Naive thymus-derived CD4-positive, alpha-beta T cell (primary cell): ENCODE measurements around the gene DDI2. TPM values are rescaled to one million over a fixed set of nuclear protein-coding genes. Genes with fewer than 3 reads are reported as not detected.

Experiments
- ATAC-seq: fragments of 150-1000 bp; cut with Tn5 transposase; 2 replicates; pipeline ENCODE4 v1.10.0; 2021; ENCODE audit warnings: mild to moderate bottlenecking, moderate library complexity
- CTCF ChIA-PET: fragments of 350-600 bp; sonication (Branson Sonifier 250); formaldehyde crosslinking; loops from one replicate; lab custom pipeline; 2021; ENCODE audit warnings: antibody characterized with exemption; lab: Charles Lee
- POLR2A ChIA-PET: fragments of 350-600 bp; sonication (Branson Sonifier 250); formaldehyde crosslinking; loops from one replicate; lab custom pipeline; 2021; ENCODE audit warnings: antibody characterized with exemption, inconsistent platforms; lab: Charles Lee
- DNase-seq, 9 donors: peaks; one replicate each; pipeline versions ENCODE4 v3.0.0 to v3.0.0-alpha.2; 2020 to 2022; ENCODE audit warnings: mixed read lengths in 1 of 9
- H3K27ac ChIP-seq: one replicate; pipeline ENCODE4 v1.7.0; 2013; ENCODE audit warnings: mild to moderate bottlenecking, low read depth, low read length, moderate library complexity
- H3K27me3 ChIP-seq, 2 donors: one replicate each; pipeline ENCODE4 v1.7.0; 2013; ENCODE audit warnings: low read length in 2 of 2, mild to moderate bottlenecking in 2 of 2, moderate library complexity in 2 of 2; ENCODE audit not compliant: control insufficient read depth in 2 of 2, insufficient read depth in 2 of 2
- H3K36me3 ChIP-seq, 3 experiments: 1 replicate in 2 of 3; 2 replicates in 1 of 3; pipeline ENCODE4 v1.7.0; 2013; ENCODE audit warnings: low read length in 3 of 3, mild to moderate bottlenecking in 3 of 3, moderate library complexity in 1 of 3; ENCODE audit not compliant: insufficient read depth in 3 of 3, control insufficient read depth in 2 of 3
- H3K4me1 ChIP-seq, 2 donors: one replicate each; pipeline ENCODE4 v1.7.0; 2013; ENCODE audit warnings: low read length in 2 of 2, mild to moderate bottlenecking in 2 of 2, moderate library complexity in 1 of 2; ENCODE audit not compliant: control insufficient read depth in 2 of 2, insufficient read depth in 2 of 2
- H3K4me3 ChIP-seq: 2 replicates; pipeline ENCODE4 v1.7.0; 2013; ENCODE audit warnings: mild to moderate bottlenecking, low read length
- H3K9me3 ChIP-seq, 3 experiments: 1 replicate in 2 of 3; 2 replicates in 1 of 3; pipeline ENCODE4 v1.7.0; 2013; ENCODE audit warnings: low read length in 3 of 3; ENCODE audit not compliant: control insufficient read depth in 2 of 3
- H3K27ac Mint-ChIP-seq, 9 donors: one replicate each; pipeline ENCODE4 v1.8.0; 2020 to 2022; ENCODE audit warnings: mixed read lengths in 9 of 9, mild to moderate bottlenecking in 8 of 9, moderate library complexity in 5 of 9, inconsistent platforms in 2 of 9
- H3K27me3 Mint-ChIP-seq, 5 donors: one replicate each; pipeline ENCODE4 v1.8.0; 2021 to 2022; ENCODE audit warnings: mixed read lengths in 5 of 5, mild to moderate bottlenecking in 1 of 5
- H3K36me3 Mint-ChIP-seq, 5 donors: one replicate each; pipeline ENCODE4 v1.8.0; 2020 to 2022; ENCODE audit warnings: mixed read lengths in 5 of 5, mild to moderate bottlenecking in 3 of 5, inconsistent platforms in 1 of 5
- H3K4me1 Mint-ChIP-seq, 7 donors: one replicate each; pipeline ENCODE4 v1.8.0; 2020 to 2022; ENCODE audit warnings: mixed read lengths in 7 of 7, mild to moderate bottlenecking in 3 of 7, inconsistent platforms in 1 of 7
- H3K4me3 Mint-ChIP-seq, 10 donors: one replicate each; pipeline ENCODE4 v1.8.0; 2020 to 2022; ENCODE audit warnings: mild to moderate bottlenecking in 10 of 10, mixed read lengths in 10 of 10, moderate library complexity in 6 of 10, inconsistent platforms in 2 of 10
- H3K9me3 Mint-ChIP-seq, 11 donors: one replicate each; pipeline ENCODE4 v1.8.0; 2020 to 2022; ENCODE audit warnings: mixed read lengths in 11 of 11, mild to moderate bottlenecking in 4 of 11, inconsistent platforms in 1 of 11, moderate library complexity in 1 of 11
- intact Hi-C, 2 donors: fragments of 100-400 bp; cut with micrococcal nuclease; formaldehyde crosslinking; loops; one replicate each; pipeline ENCODE4 v1.15.1; 2023
- polyA plus RNA-seq, 2 donors: library from polyadenylated mRNA; unstranded; fragments of 300-500 nt; fragmentation: Illumina TruSeq; gene quantifications; one replicate each; pipeline ENCODE4 v1.2.3, GENCODE V29; 2021
- total RNA-seq, 6 experiments: library from RNA in 5 of 6; stranded (reverse) in 5 of 6; gene quantifications; 1 replicate in 5 of 6; 2 replicates in 1 of 6; pipeline ENCODE4 v1.2.3 and lab custom pipeline; 2021 to 2026

DDI2 gene
- total and polyA plus RNA-seq, 7 experiments from 2014 or later = 3.2 to 46.8 (median 31.0) TPM

DNA sequence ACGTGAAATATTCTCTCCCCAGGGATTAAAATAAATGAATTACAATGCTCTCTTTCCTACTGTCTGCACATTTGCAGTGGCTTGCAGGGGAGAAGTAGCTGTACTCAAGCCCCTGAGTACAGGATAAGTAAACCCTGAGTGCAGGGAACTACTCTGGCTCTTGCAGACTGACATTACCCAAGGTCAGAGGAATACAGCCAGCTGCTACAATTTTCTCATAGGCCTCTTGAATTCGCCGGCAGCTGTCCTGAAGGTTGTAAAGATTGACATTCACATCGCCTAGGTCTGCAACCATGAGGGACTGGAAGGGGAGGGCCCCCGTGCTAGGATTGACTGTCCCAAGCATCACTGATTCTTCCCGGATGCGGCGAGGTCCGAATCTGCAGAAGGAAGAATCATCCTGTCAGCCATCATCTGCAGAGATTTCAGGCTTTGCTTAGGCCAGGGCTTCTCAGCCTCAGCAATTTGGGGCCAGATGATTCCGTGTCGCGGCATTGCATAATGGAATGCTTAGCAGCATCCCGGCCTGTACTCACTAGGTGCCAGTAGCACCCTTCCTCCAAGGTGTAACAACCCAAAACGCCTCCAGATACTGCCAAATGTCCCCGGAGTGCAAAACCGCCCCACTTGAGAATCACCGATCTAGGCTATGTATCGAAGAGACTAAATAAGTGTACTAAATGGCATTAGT, 34.1 kb upstream of the DDI2 start:
- Mint-ChIP-seq H3K9me3 (peaks cover 0 to 2% (median 0%) of the 10 kb centered on the region in 11 donors), H3K27ac (peak overlapping the region; percentile 62 to 98 (median 87)), H3K27me3 (no peaks in the 10 kb centered on the region), H3K36me3 (peaks cover 0 to 23% (median 19%) of the 10 kb centered on the region in 5 donors), H3K4me1 (peaks cover 24 to 64% (median 48%) of the 10 kb centered on the region in 7 donors), H3K4me3 (peak overlapping the region; percentile 74 to 94 (median 80))
- H3K27ac ChIP-seq = no peak overlapping the region
- DNase-seq = no peak
- no peaks in the 10 kb centered on the region for H3K9me3 ChIP-seq
- H3K36me3 ChIP-seq = peaks cover 0 to 9% (median 0%) of the 10 kb centered on the region in 3 experiments
- H3K4me1 ChIP-seq = peaks cover 26 to 45% of the 10 kb centered on the region in 2 donors
- no peak for ATAC-seq
- H3K27me3 ChIP-seq = no peaks in the 10 kb centered on the region
- ChIA-PET POLR2A (interaction anchor here (1.0 to 6.0 kb wide), 4 partner anchors 21 to 56 kb away, joined by 3 to 35 read pairs (median 5); partner anchors contain the start of genes DDI2 and DNAJC16), CTCF (interaction anchor here (0.6 to 0.8 kb wide), 3 partner anchors 11 to 761 kb away, joined by 3 read pairs; no protein-coding TSS in a partner anchor)
- H3K4me3 ChIP-seq = no peak overlapping the region
- intact Hi-C loops = no loop called here

DNA sequence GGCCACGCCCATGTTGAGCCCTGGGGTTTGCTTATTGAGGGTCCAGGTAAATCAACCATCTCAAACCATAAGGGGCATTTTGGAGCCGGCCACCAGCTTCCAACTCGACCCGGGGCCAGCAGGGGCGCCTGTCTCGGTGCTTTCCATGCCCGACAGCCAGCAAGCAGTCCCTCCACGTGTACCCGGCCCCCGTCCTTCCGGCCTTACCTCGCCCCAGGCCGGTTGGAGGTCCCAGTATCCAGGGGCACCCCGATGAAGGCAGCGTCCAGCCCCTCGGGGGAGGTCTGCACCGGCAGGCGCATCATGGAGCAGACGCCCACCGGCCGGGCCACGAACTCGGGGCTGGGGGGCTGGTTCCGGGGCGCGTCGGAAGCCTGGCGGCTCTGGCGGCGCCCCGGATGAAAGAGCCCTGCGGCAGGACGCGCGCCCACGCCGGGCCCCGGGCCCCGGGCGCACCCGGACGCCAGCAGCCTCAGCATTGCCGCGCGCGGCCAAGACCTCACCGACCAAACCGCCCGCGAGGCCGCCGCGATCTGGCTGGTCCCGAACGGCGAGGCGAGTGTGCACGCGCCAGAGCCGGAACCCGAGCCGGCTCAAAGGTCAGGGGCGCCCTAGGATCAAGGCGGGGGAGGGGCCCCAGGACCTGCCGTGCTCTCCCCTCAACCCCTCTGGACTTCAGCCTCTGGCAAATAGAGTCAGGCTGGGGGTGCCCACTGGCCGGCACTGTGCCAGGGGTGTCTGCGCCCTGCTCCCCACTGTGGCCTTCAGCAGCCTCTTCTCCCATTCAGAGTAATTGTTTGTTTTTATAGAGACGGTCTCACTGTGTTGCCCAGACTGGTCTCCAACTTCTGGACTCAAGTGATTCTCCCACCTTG, 32.5 kb upstream of the DDI2 start, which contains the start of gene AGMAT:
TSS of gene AGMAT (minus strand) at position 563 of the 875 bp plus-strand sequence. CDS start at position 479, 84 bp downstream.
- H3K27me3 ChIP-seq = no peaks in the 10 kb centered on the region
- intact Hi-C loops = loop anchor here (1.0 to 2.0 kb wide), 3 partner anchors 33 to 58 kb away; partner anchors contain the start of genes DNAJC16 (in 2 of the 2) and DDI2 (in 1 of the 2)
- H3K27ac ChIP-seq = peak within 1 kb of the TSS; percentile 88
- H3K9me3 Mint-ChIP-seq = peaks cover 0 to 3% (median 0%) of the 10 kb centered on the region in 11 donors
- ChIA-PET CTCF (interaction anchor here (0.6 kb wide), 1 partner anchor 318 kb away, joined by 3 read pairs; no protein-coding TSS in a partner anchor), POLR2A (interaction anchor here (1.2 to 2.1 kb wide), 3 partner anchors 14 to 33 kb away, joined by 4 to 6 read pairs (median 4); no protein-coding TSS in a partner anchor)
- H3K27ac Mint-ChIP-seq = peak within 1 kb of the TSS; percentile 76 to 98 (median 94)
- peak; percentile 82 for ATAC-seq
- peak within 1 kb of the TSS; percentile 81 to 94 (median 88) for H3K4me3 Mint-ChIP-seq
- no peaks in the 10 kb centered on the region for H3K27me3 Mint-ChIP-seq
- peaks cover 0 to 19% (median 0%) of the 10 kb centered on the region in 3 experiments for H3K36me3 ChIP-seq
- H3K4me3 ChIP-seq = peak within 1 kb of the TSS; percentile 69
- H3K4me1 Mint-ChIP-seq = peaks cover 12 to 48% (median 33%) of the 10 kb centered on the region in 7 donors
- peak; percentile 37 to 76 (median 54) for DNase-seq
- peaks cover 13 to 29% of the 10 kb centered on the region in 2 donors for H3K4me1 ChIP-seq
- H3K36me3 Mint-ChIP-seq = peaks cover 0 to 24% (median 19%) of the 10 kb centered on the region in 5 donors
- no peaks in the 10 kb centered on the region for H3K9me3 ChIP-seq

DNA sequence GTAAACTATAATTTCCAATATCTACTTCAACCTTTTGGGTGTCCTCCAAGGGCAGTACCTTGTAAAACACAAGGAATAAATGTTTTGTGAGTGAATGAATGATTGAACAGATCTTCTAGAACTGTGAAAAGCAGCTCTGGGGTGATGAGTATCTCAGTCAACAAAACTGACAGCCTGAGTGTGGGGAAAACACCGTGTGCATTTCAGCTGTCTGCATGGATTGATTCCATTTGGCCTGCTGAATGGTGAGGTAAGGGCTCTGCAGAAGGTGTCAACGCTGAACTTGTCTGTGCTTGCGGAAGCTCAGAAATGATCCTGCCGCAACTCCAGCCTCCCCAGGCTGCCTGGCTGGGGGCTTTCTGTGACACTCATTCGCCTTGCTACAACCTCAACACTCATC, 25.0 kb upstream of the DDI2 start:
- Mint-ChIP-seq H3K4me1 (peaks cover 0 to 7% (median 2%) of the 10 kb centered on the region in 7 donors), H3K27ac (no peak overlapping the region), H3K4me3 (no peak overlapping the region), H3K27me3 (peaks cover 0 to 3% (median 0%) of the 10 kb centered on the region in 5 donors), H3K36me3 (peaks cover 0 to 15% (median 10%) of the 10 kb centered on the region in 5 donors), H3K9me3 (peaks cover 0 to 3% (median 0%) of the 10 kb centered on the region in 11 donors)
- ATAC-seq (no peak), DNase-seq (no peak)
- intact Hi-C loops = no loop called here
- H3K4me3 ChIP-seq = no peak overlapping the region
- CTCF ChIA-PET = interaction anchor here (1.0 kb wide), 1 partner anchor 148 kb away, joined by 6 read pairs; no protein-coding TSS in a partner anchor
- H3K36me3 ChIP-seq = peaks cover 0 to 20% (median 0%) of the 10 kb centered on the region in 3 experiments
- H3K27ac ChIP-seq = no peak overlapping the region
- no peaks in the 10 kb centered on the region for H3K9me3 ChIP-seq
- H3K27me3 ChIP-seq = no peaks in the 10 kb centered on the region
- POLR2A ChIA-PET = interaction anchor here (1.2 to 1.7 kb wide), 2 partner anchors 12 to 14 kb away, joined by 3 to 6 read pairs; no protein-coding TSS in a partner anchor
- no peaks in the 10 kb centered on the region for H3K4me1 ChIP-seq

DNA sequence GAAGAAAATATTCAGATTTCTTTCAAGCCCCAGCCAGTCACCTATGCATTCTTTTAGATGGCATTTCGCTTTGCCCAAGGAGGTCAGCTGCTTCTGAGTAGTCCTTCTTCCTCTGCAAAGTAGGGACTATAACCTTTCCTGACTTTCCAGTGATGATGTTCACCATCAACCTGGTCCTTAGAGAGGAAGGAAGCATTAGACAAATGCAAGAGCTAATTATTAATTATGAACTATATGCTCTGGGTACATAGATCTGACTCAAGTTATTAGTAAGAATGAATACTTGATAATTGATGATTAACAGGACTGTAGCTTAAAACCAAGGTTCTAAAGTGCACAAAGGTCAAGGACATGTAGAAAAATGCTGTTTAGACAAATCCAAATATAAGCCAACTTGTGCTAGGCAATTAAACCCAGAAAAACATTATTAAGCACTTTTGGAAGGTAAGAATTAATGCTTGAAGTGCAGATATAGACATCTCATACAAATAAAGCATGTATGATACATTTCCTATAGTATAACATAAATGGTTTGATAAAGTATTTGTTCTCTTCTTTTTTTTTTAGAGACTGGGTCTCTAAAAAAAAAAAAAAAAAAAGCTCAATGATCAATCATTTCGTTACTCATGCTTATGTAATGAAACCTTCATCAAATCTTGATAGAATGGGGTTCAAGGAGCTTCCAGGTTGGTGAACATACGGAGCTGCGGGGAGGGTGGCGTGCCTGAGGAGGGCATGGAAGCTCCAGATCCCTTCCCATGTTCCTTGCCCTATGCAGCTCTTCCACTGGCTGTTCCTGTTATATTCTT, 21.2 kb upstream of the DDI2 start:
- Mint-ChIP-seq H3K9me3 (no peaks in the 10 kb centered on the region), H3K4me3 (no peak overlapping the region), H3K27ac (peak overlapping the region in 1 of 9 donors; percentile 5), H3K4me1 (peaks cover 0 to 4% (median 0%) of the 10 kb centered on the region in 7 donors), H3K36me3 (no peaks in the 10 kb centered on the region), H3K27me3 (peaks cover 0 to 9% (median 0%) of the 10 kb centered on the region in 5 donors)
- H3K36me3 ChIP-seq = peaks cover 0 to 5% (median 0%) of the 10 kb centered on the region in 3 experiments
- CTCF ChIA-PET = interaction anchor here (0.7 to 1.1 kb wide), 5 partner anchors 13 to 145 kb away, joined by 3 to 5 read pairs (median 3); no protein-coding TSS in a partner anchor
- no peaks in the 10 kb centered on the region for H3K27me3 ChIP-seq
- POLR2A ChIA-PET = interaction anchor here (0.6 to 0.7 kb wide), 2 partner anchors 26 to 66 kb away, joined by 3 to 5 read pairs; no protein-coding TSS in a partner anchor
- no peak overlapping the region for H3K4me3 ChIP-seq
- ATAC-seq = no peak
- H3K9me3 ChIP-seq = no peaks in the 10 kb centered on the region
- H3K27ac ChIP-seq = no peak overlapping the region
- DNase-seq = no peak
- intact Hi-C loops = loop anchor here (1.0 kb wide), 1 partner anchor 145 kb away; no protein-coding TSS in a partner anchor
- no peaks in the 10 kb centered on the region for H3K4me1 ChIP-seq

DNA sequence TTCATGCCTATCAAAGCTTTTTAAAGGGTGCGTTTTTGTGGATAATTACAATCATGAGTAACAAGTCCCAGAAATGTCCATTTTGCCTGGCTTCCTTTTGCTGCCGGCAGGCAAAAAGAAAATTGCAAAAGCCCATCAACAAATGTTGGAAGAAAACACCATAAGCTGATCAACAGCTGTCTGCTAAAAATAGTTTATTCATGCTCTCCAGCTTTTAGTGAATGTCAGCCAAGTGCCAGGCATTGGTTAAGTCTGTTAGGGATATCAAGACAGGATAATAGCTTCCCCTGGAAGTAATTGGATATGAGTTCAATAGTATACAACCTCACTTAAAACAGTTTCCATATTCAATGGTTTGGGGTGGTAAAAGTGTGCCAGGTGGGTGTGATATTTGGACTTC, 18.8 kb upstream of the DDI2 start:
- intact Hi-C loops = no loop called here
- H3K4me3 ChIP-seq = no peak overlapping the region
- H3K9me3 Mint-ChIP-seq = no peaks in the 10 kb centered on the region
- H3K27ac Mint-ChIP-seq = no peak overlapping the region
- H3K4me1 ChIP-seq = peaks cover 4 to 5% of the 10 kb centered on the region in 2 donors
- H3K27me3 Mint-ChIP-seq = peaks cover 0 to 9% (median 0%) of the 10 kb centered on the region in 5 donors
- no peak overlapping the region for H3K4me3 Mint-ChIP-seq
- ATAC-seq = no peak
- DNase-seq = no peak
- no peak overlapping the region for H3K27ac ChIP-seq
- peaks cover 0 to under 1% (median 0%) of the 10 kb centered on the region in 5 donors for H3K36me3 Mint-ChIP-seq
- peaks cover 0 to 8% (median 5%) of the 10 kb centered on the region in 7 donors for H3K4me1 Mint-ChIP-seq
- no peaks in the 10 kb centered on the region for H3K27me3 ChIP-seq
- ChIA-PET CTCF (interaction anchor here (0.7 kb wide), 1 partner anchor 139 kb away, joined by 3 read pairs; no protein-coding TSS in a partner anchor), POLR2A (interaction anchor here (0.6 to 0.8 kb wide), 2 partner anchors 14 to 31 kb away, joined by 3 to 4 read pairs; partner anchors contain the start of gene AGMAT)
- H3K9me3 ChIP-seq = no peaks in the 10 kb centered on the region
- H3K36me3 ChIP-seq = no peaks in the 10 kb centered on the region
